NAMALWA (cell line): ENCODE data around the gene OCA2.

Experiments
- DNase-seq: peaks from one replicate; pipeline ENCODE4 v3.0.0-alpha.2; 2015; ENCODE audit warnings: low spot score

The OCA2 gene

DNA sequence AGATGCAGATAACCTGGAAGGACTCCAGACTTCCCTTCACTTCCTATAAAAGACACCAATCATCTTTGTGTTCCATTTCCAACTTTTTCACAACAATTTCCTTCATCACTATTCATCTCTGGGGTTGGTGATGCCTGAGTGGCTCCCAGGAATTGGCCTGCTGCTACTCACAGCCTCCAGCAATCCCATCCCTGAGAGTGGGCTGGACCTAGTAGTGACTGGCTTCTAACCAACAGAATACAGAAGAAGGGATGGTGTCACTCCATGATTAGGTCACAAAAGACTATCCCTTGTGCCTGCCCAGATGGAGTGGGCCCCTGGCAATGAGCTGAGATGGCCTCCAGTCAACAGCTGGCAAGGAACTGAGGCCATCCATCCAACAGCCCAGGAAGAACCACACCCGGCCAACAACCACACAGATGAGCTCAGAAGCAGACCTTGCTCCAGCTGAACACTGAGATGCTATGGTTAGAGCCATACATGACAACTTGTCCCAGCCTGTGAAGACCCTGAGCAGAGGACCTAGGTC, 20.9 kb downstream of the OCA2 start:
- DNase-seq: no peak

DNA sequence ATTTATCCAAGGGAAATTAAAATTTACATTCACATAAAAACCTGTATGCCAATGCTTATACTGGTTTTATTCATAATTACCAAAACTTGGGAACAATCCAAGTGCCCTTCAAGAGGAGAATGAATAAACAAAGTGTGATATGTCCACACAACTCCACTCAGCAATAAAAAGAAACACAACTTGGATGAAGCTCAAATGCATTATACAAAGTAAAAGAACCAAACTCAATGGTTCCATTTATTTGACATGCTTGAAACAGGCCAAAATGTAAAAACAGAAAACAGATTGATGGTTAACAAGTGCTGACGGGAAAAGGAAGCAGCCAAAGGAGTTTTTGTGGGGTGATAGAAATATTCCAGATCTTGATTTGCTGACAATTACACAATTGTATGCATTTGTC, 23.5 kb downstream of the OCA2 start:
- no peak for DNase-seq

DNA sequence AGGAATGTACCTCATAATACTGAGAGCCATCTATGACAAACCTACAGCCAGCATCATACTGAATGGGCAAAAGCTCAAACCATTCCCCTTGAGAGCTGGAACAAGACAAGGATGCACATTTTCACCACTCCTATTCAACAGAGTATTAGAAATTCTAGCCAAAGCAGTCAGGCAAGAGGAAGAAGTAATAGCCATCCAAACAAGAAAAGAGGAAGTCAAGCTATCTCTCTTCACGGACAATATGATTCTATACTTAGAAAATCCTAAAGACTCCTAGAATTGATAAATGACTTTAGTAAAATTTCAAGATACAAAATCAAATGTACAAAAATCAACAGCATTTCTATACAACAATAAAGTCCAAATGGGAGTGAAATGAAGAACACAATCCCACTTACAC, 30.2 kb downstream of the OCA2 start:
- no peak for DNase-seq

DNA sequence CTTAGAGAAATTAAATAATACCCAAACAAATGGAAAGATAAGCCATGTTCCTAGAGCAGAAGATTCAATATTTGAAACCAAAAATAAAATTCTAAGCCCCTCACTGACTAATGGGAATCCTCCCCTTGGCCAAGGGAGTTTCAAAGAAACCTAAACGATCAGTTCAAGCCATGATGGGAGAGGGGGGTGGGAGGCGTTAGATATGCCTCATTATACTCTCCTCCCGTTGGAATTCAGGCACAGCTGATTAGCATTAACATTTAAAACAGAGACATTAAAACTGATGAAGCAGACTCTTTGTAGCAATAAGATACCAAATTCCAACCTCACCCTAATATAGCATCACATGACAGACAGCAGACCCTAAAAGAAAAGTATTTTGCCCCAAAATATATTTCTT, 32.9 kb downstream of the OCA2 start:
- DNase-seq: no peak

DNA sequence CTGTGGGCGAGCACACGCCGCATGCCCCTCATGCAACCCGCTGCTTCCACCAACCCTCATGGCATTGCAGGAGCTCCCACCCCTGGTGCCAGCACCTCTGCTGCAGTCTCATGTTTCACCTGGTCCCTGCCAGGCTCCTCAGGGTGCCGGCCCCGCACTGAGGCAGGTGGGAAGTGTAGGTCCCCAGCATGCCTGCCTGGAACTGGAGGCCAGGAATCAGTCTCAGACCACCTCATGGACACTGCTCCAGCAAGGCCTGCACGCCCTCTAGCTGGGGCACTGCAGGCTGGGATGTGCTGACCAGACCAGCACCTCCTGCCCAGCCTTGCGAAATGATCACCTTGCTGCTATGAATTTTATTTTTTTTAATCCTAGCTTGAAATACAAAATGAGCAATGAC, 39.1 kb downstream of the OCA2 start:
- DNase-seq: no peak

DNA sequence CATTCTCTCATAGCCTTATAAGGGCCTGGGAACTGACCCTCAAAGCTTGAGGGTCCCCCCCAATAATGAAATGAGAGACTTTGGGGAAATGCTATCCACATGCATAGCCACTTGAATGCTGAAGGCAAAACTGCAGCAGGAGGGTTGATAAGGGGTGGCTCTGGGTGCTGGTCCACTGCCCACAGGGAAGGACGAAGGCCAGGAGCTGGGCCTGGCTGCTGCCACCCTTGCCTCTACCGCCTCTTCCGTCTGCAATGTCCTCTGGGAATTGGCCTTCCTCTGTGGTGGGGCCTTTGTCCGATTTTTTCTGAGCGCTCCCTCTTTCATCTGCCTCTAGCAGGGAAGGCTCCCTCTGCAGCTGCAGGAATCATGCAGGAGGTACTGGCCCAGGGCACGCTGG, 41.0 kb downstream of the OCA2 start:
- DNase-seq: no peak

DNA sequence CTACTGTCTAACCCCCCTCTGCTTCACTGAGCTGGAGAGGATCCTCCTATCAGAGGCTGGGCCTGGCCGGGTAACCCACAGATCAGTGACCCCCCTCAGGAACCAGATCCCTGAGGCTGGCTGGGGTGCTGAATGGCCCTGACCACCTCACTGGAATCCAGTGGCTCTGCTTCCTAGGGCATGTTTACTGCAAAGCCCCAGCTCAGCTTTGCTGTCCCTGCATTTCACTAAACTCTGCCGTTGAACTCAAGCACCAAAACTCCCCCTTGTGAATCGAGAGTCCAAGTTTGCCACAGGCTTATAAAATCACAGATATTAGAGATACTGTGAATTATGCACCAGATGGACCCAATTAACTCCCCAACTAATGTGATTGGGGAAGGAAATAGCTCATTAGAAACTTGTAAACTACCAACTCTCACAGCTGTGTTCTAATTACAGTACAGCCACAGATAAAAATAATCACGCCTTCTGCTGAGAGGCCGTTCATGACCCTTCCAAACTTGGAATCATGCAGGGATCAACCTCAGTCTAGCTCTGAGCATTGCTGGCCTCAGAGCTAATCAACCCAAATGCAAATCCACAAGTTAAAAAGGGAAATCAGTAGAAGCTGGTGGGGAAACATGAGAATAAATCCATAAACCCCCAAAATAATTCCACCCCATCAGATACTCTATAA, 47.0 kb downstream of the OCA2 start:
- peak; percentile 16 for DNase-seq

DNA sequence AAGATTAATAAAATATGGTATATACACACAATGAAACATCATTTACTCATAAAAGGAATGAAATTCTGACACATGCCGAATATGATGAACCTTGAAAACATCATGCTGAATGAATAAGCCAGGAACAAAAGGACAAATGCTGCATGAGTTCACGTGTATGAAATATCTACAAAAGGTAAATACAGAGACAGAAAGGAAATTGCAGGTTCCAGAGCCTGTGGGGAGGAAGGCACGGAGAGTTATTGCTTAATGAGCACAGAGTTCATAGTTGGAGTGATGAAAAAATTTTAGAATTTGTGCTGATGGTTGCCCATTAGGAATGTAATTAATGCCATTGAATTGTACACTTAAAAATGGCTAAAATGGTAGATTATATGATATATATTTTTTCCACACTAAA, 49.5 kb downstream of the OCA2 start:
- DNase-seq: no peak

DNA sequence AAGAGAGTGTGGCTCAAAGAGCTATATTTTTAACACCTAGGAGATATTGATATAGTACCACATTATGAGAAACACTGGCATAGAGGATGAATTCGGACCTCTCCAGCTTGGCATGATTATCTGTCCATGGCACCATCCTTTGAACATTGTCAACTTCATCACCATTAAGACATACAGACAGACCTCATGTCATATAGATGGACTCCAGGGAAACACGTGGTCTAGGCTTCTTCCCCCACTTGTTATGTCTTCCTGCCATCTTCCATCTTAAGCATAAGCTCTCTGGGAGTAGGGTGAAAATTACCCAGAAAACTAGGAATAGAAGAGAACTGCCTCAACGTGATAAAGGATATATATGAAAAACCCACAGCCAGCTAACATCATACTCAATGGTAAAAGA, 51.8 kb downstream of the OCA2 start:
- DNase-seq: no peak

DNA sequence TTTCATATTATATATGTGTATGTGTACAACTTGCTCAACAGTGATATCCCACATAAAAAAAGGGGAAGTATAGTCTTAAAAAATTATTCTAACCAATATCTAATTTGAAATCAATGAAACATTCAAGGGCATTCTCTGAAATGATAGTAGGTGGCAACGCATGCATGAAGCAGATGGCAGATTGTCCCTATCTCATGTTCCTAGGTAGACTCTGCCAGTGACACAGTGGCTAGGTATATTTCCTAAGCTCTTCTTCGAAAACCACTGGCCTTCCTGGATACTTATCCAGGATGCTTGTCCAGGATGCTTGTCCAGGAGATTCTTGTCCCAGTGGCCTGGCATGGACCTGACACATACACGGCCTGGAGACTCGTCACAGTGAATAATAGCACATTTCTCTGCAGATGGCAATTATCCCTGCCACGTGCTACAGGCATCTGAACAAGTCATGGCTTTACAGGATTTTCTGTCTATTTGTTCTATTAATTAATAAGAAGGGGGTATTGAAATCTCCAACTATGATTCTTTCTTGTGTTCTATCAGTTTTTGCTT, 54.9 kb downstream of the OCA2 start:
- DNase-seq: no peak

DNA sequence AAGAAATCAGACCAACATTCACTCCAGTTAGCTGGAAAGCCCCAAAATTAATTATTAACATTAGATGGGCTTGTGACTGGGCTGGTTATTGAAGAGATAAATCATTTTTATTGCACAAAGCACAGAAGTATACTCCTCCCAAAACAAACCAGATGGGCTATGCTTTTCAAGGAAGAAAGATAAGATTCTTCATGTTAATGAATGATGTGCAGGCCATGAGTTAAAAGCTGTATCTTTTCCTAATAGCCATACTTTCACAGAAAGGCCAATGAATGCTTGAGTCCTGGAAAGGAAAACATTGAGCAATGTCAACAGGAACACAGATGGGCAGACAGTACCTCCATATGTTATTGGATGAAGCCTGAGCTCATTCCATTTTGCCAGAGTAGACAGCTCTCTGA, 55.4 kb downstream of the OCA2 start:
- no peak for DNase-seq

DNA sequence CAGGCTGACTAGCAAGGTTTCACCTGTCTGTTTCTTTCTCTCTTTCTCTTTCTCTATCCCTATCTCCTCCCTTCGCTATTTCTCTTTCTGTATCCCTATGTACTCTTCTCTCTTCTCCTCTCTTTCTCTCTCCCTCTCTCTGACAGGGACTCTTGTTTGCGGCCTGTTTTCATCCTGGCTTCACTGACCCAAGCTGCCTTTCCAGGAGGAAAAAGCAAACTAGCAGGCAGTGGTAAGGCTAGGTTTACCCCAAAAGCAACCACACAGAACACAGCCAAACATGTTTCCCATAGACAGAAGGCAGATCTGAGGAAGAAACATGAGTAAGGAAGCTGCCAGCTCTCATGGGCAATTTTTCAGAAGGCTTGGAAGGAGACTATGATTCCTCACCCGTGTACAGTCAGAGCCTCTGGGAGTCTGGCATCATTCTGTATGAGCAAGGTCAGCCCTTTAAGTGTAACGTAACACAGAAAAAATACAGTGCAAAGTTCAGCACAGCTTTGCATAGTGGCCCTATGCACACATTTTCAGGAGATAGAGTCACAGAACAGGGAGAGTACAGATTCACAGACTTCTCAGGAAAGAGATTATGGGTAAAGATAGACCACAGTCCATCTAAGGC, 61.0 kb downstream of the OCA2 start:
- no peak for DNase-seq

DNA sequence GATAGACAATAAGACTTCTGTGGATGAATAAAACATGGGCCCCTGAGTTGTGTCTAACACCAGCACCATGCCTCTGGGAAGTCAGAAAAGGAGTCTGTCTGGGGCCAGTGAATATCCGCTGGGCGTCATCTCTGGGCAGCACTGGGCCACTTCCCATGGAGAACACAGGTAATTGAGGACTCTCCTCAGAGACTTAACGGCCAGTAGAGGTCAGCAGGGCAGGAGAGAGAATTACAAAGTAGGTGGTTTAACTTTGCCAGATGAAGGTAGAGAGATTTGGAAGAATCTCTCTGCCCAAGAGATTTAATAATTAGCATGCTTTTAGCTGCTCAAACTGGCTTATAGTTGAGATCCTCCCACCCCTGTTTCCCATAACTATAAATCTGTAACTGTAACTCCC, 65.7 kb downstream of the OCA2 start:
- DNase-seq: no peak

DNA sequence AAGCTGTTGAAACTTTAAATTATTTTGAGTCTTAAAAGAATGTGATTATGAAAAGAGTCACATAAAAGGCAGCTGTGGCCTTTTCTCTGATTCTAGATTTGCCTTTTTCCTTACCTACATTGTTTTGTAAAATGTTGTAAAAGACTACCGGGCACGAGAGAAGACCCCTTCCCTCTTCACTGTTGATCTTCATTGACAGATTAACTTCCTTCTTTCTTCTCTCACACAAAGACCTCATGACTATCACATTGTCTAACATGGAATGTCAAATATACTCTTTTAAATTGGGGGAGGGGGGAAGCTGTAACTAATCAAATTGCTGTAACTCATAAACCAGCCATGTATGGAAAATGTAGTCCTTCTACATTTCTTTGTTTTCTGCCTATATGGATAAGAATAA, 68.3 kb downstream of the OCA2 start:
- no peak for DNase-seq

DNA sequence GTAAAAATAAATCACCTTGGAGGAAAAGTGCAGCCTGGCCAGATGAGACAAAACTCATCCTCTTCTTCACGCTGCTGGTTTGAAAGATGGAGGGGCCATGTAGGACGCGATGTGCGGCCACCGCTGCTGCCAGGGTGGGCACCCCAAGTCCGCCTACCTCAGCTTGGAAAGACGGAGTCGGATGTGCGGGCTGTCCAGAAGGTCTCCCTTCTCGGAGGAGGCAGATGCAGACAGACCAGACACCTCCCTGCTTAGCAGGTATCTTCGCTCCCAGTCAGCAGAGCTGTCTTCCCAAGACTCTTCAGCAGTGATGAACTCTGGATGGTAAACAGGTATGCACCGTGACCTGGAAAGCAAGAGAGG, 71.4 kb downstream of the OCA2 start:
- DNase-seq: no peak

DNA sequence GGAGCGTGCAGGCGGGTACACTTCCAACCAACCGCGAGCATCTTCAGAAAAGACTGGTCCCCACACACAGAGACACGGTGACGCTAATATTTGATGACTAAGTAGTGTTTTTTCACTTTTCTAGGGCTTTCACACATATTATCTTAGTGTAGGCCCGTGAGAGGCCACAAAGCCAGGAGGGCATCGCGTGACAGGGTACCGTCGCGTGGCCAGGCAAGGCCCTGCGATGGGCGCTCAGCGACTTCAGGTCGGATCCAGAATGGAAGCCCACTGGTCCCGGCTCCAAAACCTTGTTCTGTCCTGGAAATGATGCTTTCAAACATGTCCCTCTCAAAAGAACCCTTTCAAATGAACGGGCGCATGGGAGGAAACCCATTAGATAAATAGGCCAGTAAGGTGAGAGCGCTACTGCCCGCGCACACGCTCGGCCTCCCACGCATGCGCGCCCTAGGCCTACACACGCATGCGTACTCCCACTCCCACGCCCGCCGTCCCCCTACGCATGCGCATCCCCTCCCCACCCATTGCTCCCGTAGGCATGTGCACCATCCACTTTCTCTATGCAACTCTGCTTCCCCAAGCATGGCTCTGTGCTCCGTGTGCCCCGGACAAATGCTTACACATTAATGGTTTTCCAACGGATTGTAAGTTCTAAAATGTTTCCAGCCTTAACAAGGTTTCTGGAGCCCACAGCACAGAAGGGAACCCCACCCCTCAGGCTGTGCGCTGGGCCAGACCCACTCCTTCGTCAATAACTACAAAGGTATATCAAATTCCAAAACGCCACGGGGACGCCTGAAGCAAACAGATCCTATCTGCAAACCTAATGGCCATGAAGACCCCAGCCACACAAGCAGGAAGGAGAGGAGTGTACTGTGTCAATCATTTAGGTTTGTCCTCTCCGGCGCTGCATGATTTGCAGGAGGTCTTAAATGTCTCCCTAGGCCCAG, 72.1 kb downstream of the OCA2 start:
- no peak for DNase-seq

DNA sequence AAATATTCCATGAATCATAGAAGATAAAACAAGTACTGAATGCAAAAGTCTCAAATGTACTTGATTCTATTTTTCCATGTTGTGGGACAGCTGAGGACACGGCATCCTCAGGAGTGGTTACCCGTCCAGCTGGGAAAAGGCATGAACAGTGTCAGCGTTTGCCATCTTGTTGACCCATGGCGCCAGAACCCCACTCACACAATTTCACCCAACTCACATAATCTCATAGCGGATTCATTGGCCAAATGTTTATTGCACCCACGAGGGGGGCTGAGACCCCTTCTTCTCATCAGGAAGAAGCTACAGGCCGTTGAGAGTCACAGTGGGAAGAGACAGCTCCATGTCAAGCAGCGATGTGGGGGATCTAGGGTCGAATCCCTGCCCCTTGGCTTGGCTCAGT, 72.9 kb downstream of the OCA2 start:
- DNase-seq: no peak

DNA sequence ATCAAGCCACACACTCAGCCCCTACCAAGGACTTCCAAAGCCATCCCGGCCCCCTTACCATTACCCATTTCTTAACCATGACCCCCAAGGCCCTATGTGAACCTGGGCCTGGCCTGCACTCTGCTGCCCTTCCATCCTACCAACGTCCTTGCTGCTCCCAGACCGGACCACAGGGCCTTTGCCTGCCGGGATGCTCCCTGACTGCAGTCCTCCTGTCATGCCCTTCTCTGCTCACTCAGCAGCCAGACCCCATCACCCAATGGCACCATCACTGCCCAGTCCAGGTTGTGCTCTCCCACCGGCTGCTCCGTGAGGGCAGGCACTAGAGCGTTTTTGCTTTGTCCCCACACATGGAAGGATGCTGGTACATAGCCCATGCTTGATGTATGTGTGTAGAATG, 73.7 kb downstream of the OCA2 start:
- DNase-seq: no peak

DNA sequence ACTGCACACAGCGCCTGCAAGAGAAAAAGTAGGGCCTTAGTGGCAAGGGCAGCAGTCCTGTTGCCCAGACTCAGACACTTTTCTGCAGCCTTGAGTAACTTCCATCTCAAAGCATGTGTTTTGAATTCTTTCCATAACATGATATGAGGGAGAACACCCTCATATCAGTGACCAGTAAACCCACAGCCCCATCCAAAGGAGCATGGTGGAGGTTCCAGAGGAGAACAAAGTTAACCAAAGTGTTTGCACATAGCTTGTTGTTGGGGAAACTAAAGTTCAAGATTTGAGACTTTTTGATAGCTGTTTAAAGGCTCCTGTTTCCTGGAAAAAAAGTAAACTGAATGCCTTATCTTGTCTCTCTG, 74.2 kb downstream of the OCA2 start:
- DNase-seq: no peak

DNA sequence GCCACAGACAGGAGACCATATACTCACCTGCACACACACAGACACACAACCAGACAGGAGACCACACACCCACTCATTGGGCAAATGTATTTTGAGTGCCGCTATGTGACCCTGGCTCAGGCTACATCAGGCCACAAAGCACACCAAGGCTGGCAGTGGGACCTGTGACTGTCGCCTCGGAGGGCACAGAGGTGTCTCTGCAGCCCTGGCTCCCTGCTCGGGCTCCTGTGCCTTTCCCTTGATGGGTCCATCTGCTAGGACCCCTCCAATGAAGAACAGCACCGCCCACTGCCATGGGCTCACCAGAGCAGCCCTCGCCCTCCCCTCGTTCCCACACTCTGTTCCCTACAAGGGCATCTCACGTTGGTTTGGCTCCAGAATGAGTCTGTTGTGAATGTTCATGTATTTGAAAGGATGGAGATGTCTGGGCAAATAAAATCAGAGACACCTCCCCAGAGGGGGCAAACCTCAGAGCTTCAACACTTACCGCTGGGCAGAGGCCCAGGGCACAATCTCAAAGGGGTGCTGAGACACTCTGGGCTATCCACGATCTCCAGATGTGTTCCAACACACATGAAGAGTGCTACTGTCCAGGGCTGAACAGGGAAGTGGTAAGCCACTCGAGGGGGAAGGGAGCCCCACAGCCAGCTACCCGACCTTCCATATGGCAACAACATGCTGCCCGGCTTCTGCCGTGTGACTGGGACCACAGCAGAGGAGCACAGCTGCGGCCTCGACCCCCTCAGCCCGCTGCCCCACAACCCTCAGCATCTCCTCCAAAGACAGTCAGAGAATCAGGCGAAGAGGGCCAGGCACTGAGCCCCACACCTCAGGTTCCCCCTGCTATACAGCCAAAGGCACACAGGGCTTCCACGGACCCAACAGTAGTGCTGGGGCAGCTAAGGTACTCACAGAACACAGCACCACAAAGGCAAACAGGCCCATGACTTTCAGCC, 74.9 kb downstream of the OCA2 start:
- DNase-seq: no peak

DNA sequence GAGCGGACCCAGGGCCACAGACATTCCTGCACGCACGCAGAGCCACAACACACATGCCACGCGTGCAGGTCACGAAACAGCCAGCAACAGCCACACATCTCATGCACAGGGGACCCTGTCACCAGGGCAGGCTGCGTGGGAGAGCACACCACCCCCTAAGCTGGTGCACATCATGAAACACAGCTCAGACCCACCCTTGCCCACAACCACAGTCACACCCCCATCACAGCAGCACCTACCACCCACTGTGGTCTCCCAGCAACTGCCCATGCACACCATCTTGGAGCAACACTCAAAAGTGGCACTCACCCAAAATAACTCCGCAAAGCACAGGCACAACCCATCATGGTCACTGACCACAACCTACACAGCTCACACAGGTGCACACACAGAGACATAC, 75.7 kb downstream of the OCA2 start:
- no peak for DNase-seq

DNA sequence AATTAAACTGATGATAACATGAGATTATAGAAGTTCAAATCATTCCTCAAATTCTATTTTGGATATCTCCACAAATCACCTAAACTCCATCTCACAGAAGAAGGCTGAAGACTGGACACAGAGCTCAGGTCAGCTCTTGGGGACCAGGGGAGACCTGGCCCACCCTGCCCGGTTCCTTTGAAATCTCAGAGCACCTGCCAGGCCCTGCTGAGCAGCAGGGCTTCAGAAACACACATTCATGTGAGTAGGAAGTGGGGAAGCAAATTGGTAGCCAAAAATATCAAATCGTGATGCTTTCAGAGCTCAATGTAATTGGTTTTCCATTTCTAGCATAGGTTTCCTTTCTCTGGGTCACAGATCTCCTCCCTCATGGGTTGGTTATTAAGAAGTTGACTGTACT, 76.2 kb downstream of the OCA2 start:
- peak; percentile 13 for DNase-seq
